ENCODE results near the gene PLA1A.

- TF ChIP-seq CTCF (IDR thresholded peaks at IDR 0.05) = no peak
- TF ChIP-seq EZH2 (IDR thresholded peaks at IDR 0.05; ENCODE audit: borderline replicate concordance, insufficient read depth, low read depth, low read length, poor library complexity, severe bottlenecking) = no peak
Measured at GRCh38 chr3:119557192-119557876, 40.4 kb upstream of the PLA1A start.
